ENCODE measurements around the gene EHF. TPM values are rescaled to one million over a fixed set of nuclear protein-coding genes. Genes with fewer than 3 reads are reported as not detected.

The EHF gene
- polyA plus RNA-seq, 1 donor from 2014 or later, result 0.17 TPM

- Histone ChIP-seq H3F3A (ENCODE audit: insufficient read depth, low read length, poor library complexity, severe bottlenecking) (no peaks in the 10 kb centered on the region), H3K4me3 (ENCODE audit: low read length) (no peak overlapping the region), H2AFZ (ENCODE audit: low read depth, low read length) (no peak overlapping the region), H3K79me2 (replicated peaks; ENCODE audit: insufficient read depth, low read length) (no peaks in the 10 kb centered on the region), H3K27me3 (ENCODE audit: insufficient read depth, low read depth, low read length) (no peaks in the 10 kb centered on the region), H3K4me2 (ENCODE audit: low read length) (no peak overlapping the region), H3K9me3 (ENCODE audit: low read length) (no peaks in the 10 kb centered on the region), H3K36me3 (ENCODE audit: insufficient read depth, low read length) (no peaks in the 10 kb centered on the region), H3K9ac (ENCODE audit: low read length) (no peak overlapping the region), H4K20me1 (ENCODE audit: insufficient read depth) (no peaks in the 10 kb centered on the region), H3K27ac (ENCODE audit: low read length) (no peak overlapping the region), H3K9me2 (ENCODE audit: insufficient read depth, low read length) (no peaks in the 10 kb centered on the region)
- TF ChIP-seq CTCF (IDR thresholded peaks at IDR 0.05; ENCODE audit: poor library complexity, severe bottlenecking) (no peak), MXI1 (conservative IDR thresholded peaks at IDR 0.05; ENCODE audit: poor library complexity, severe bottlenecking) (no peak), EZH2 (IDR thresholded peaks at IDR 0.05; ENCODE audit: borderline replicate concordance, insufficient read depth, low read length, poor library complexity, severe bottlenecking) (no peak), SMC3 (conservative IDR thresholded peaks at IDR 0.05; ENCODE audit: poor library complexity) (no peak), RAD21 (conservative IDR thresholded peaks at IDR 0.05) (no peak), EP300 (conservative IDR thresholded peaks at IDR 0.05; ENCODE audit: poor library complexity, severe bottlenecking) (no peak), TAF1 (IDR thresholded peaks at IDR 0.05; ENCODE audit: low read depth) (no peak), POLR2AphosphoS5 (IDR thresholded peaks at IDR 0.05) (no peak)
- TF ChIP-seq, protein P1, sequence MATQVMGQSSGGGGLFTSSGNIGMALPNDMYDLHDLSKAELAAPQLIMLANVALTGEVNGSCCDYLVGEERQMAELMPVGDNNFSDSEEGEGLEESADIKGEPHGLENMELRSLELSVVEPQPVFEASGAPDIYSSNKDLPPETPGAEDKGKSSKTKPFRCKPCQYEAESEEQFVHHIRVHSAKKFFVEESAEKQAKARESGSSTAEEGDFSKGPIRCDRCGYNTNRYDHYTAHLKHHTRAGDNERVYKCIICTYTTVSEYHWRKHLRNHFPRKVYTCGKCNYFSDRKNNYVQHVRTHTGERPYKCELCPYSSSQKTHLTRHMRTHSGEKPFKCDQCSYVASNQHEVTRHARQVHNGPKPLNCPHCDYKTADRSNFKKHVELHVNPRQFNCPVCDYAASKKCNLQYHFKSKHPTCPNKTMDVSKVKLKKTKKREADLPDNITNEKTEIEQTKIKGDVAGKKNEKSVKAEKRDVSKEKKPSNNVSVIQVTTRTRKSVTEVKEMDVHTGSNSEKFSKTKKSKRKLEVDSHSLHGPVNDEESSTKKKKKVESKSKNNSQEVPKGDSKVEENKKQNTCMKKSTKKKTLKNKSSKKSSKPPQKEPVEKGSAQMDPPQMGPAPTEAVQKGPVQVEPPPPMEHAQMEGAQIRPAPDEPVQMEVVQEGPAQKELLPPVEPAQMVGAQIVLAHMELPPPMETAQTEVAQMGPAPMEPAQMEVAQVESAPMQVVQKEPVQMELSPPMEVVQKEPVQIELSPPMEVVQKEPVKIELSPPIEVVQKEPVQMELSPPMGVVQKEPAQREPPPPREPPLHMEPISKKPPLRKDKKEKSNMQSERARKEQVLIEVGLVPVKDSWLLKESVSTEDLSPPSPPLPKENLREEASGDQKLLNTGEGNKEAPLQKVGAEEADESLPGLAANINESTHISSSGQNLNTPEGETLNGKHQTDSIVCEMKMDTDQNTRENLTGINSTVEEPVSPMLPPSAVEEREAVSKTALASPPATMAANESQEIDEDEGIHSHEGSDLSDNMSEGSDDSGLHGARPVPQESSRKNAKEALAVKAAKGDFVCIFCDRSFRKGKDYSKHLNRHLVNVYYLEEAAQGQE (IDR thresholded peaks at IDR 0.05; ENCODE audit: borderline replicate concordance), result no peak
Measured at GRCh38 chr11:34595391-34595790, 25.5 kb upstream of the EHF start.

- Histone ChIP-seq H3K79me2 (replicated peaks; ENCODE audit: insufficient read depth, low read length) (no peaks in the 10 kb centered on the region), H3K9ac (ENCODE audit: low read length) (no peak overlapping the region), H3K4me2 (ENCODE audit: low read length) (no peak overlapping the region), H3K27me3 (ENCODE audit: insufficient read depth, low read depth, low read length) (no peaks in the 10 kb centered on the region), H3K9me2 (ENCODE audit: insufficient read depth, low read length) (no peaks in the 10 kb centered on the region), H2AFZ (ENCODE audit: low read depth, low read length) (no peak overlapping the region), H3K27ac (ENCODE audit: low read length) (no peak overlapping the region), H3F3A (ENCODE audit: insufficient read depth, low read length, poor library complexity, severe bottlenecking) (no peaks in the 10 kb centered on the region), H3K9me3 (ENCODE audit: low read length) (no peaks in the 10 kb centered on the region), H3K4me3 (ENCODE audit: low read length) (no peak overlapping the region), H3K36me3 (ENCODE audit: insufficient read depth, low read length) (no peaks in the 10 kb centered on the region), H4K20me1 (ENCODE audit: insufficient read depth) (no peaks in the 10 kb centered on the region)
- TF ChIP-seq RAD21 (conservative IDR thresholded peaks at IDR 0.05), result no peak
- TF ChIP-seq MXI1 (conservative IDR thresholded peaks at IDR 0.05; ENCODE audit: poor library complexity, severe bottlenecking), result no peak
- TF ChIP-seq CTCF (IDR thresholded peaks at IDR 0.05; ENCODE audit: poor library complexity, severe bottlenecking), result no peak
- TF ChIP-seq, protein P1 (IDR thresholded peaks at IDR 0.05; ENCODE audit: borderline replicate concordance), result no peak
- no peak for TF ChIP-seq EZH2 (IDR thresholded peaks at IDR 0.05; ENCODE audit: borderline replicate concordance, insufficient read depth, low read length, poor library complexity, severe bottlenecking)
- TF ChIP-seq SMC3 (conservative IDR thresholded peaks at IDR 0.05; ENCODE audit: poor library complexity), result no peak
- TF ChIP-seq POLR2AphosphoS5 (IDR thresholded peaks at IDR 0.05), result no peak
- TF ChIP-seq EP300 (conservative IDR thresholded peaks at IDR 0.05; ENCODE audit: poor library complexity, severe bottlenecking), result no peak
- TF ChIP-seq TAF1 (IDR thresholded peaks at IDR 0.05; ENCODE audit: low read depth), result no peak
Measured at GRCh38 chr11:34595960-34596644, 24.8 kb upstream of the EHF start.
